OCI-LY3 (cell line): ENCODE measurements around the gene NPFF.

Experiments
- H2AFZ ChIP-seq: fragments of 200-600, 300-600 bp; shearing (Covaris generic); 2 replicates; pipeline ENCODE4 v1.6.0; 2014; ENCODE audit warnings: antibody characterized with exemption, low read depth, low read length
- H3K27ac ChIP-seq: fragments of 200-600, 300-600 bp; sonication (generic); 2 replicates; pipeline ENCODE4 v1.5.1; 2014; ENCODE audit warnings: mild to moderate bottlenecking, low read length, moderate library complexity, mixed read lengths
- H3K27me3 ChIP-seq: fragments of 200-600, 300-600 bp; sonication (generic); 2 replicates; pipeline ENCODE4 v1.6.1; 2014; ENCODE audit warnings: low read depth, low read length, mixed read lengths
- H3K36me3 ChIP-seq: fragments of 200-600, 300-600 bp; sonication (generic); replicated peaks from 2 replicates; pipeline ENCODE3; 2014; ENCODE audit warnings: low read depth, low read length, mixed read lengths
- H3K4me1 ChIP-seq: fragments of 300-600, 200-600 bp; sonication (generic); 2 replicates; pipeline ENCODE4 v1.6.1; 2014; ENCODE audit warnings: low read length, mixed read lengths
- H3K4me2 ChIP-seq: fragments of 200-600, 300-600 bp; sonication (generic); 2 replicates; pipeline ENCODE4 v1.6.1; 2014; ENCODE audit warnings: low read length, mixed read lengths
- H3K4me3 ChIP-seq: fragments of 300-600, 200-600 bp; sonication (generic); 2 replicates; pipeline ENCODE4 v1.5.1; 2014; ENCODE audit warnings: antibody characterized with exemption, mild to moderate bottlenecking, low read length, moderate library complexity
- H3K79me2 ChIP-seq: fragments of 300-600, 200-600 bp; shearing (Covaris generic); 2 replicates; pipeline ENCODE4 v1.6.1; 2014; ENCODE audit warnings: mild to moderate bottlenecking, low read length, mixed read lengths
- H3K9ac ChIP-seq: fragments of 300-600, 200-600 bp; shearing (Covaris generic); 2 replicates; pipeline ENCODE4 v1.6.0; 2014; ENCODE audit warnings: mild to moderate bottlenecking, low read length, moderate library complexity
- H3K9me3 ChIP-seq: fragments of 200-600, 300-600 bp; shearing (Covaris generic); 2 replicates; pipeline ENCODE4 v1.6.1; 2014; ENCODE audit warnings: low read length, mixed read lengths; ENCODE audit not compliant: insufficient read depth
- H4K20me1 ChIP-seq: fragments of 200-600, 300-600 bp; sonication (generic); 2 replicates; pipeline ENCODE4 v1.6.1; 2016; ENCODE audit warnings: low read length, mixed read lengths; ENCODE audit not compliant: insufficient read depth
- CTCF ChIP-seq: fragments of 200-600, 300-600 bp; sonication (generic); IDR thresholded peaks from 2 replicates; pipeline ENCODE4 v1.5.1; 2014; ENCODE audit warnings: antibody characterized with exemption, low read length, low read depth
- EZH2phosphoT487 ChIP-seq: fragments of 200-600 bp; shearing (Covaris generic); IDR thresholded peaks from 2 replicates; pipeline ENCODE4 v1.6.1; 2018; ENCODE audit warnings: antibody characterized with exemption, mixed run types, low read depth

The NPFF gene

GRCh38 chr12:53480491-53481442, 26.5 kb downstream of the NPFF start:
- no peak overlapping the region for H3K4me2 ChIP-seq
- peaks cover 60% of the 10 kb centered on the region for H3K36me3 ChIP-seq
- peaks cover 59% of the 10 kb centered on the region for H4K20me1 ChIP-seq
- no peak overlapping the region for H2AFZ ChIP-seq
- H3K9me3 ChIP-seq, result no peaks in the 10 kb centered on the region
- H3K4me3 ChIP-seq, result no peak overlapping the region
- H3K9ac ChIP-seq, result no peak overlapping the region
- H3K27me3 ChIP-seq, result no peaks in the 10 kb centered on the region
- no peak overlapping the region for H3K27ac ChIP-seq
- H3K4me1 ChIP-seq, result 0 out of 2 replicates have a peak, but pooled peaks cover 4% of the 10 kb centered on the region
- TF ChIP-seq EZH2phosphoT487, result no peak
- TF ChIP-seq CTCF, result no peak
- peaks cover 22% of the 10 kb centered on the region for H3K79me2 ChIP-seq

- no peak overlapping the region for H3K4me2 ChIP-seq
- H3K79me2 ChIP-seq, result peaks cover 37% of the 10 kb centered on the region
- H3K4me1 ChIP-seq, result 0 out of 2 replicates have a peak, but pooled peaks cover 4% of the 10 kb centered on the region
- H3K9me3 ChIP-seq, result no peaks in the 10 kb centered on the region
- TF ChIP-seq CTCF, result no peak
- no peak for TF ChIP-seq EZH2phosphoT487
- peaks cover 69% of the 10 kb centered on the region for H3K36me3 ChIP-seq
- no peaks in the 10 kb centered on the region for H3K27me3 ChIP-seq
- peaks cover 72% of the 10 kb centered on the region for H4K20me1 ChIP-seq
- H3K4me3 ChIP-seq, result no peak overlapping the region
- no peak overlapping the region for H2AFZ ChIP-seq
- no peak overlapping the region for H3K27ac ChIP-seq
- H3K9ac ChIP-seq, result no peak overlapping the region
Measured at GRCh38 chr12:53479331-53479730, 28.0 kb downstream of the NPFF start.

DNA sequence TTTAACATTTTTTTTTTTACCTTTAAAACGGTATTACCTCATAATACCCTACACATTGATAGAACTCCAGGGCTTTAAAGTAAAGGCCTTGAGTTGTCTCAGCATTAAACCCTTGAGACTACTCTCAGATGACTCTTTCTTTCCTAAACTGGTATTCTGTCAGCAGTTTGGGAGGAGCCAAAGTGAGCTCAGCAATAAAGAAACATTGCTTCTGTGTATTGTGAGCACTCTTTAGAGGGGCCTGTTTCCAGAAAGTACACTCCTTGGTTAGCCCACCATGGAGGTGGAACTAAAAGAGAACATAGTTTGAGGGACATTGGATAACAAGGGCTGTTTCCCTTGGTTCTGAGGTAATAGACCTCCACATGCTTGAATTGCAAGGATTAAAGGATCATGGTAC, 28.4 kb downstream of the NPFF start:
- Histone ChIP-seq H3K27me3 (no peaks in the 10 kb centered on the region), H3K36me3 (peaks cover 73% of the 10 kb centered on the region), H4K20me1 (peaks cover 72% of the 10 kb centered on the region), H3K4me2 (no peak overlapping the region), H3K27ac (no peak overlapping the region), H3K9me3 (no peaks in the 10 kb centered on the region), H3K4me1 (0 out of 2 replicates have a peak, but pooled peaks cover 4% of the 10 kb centered on the region), H3K79me2 (peaks cover 41% of the 10 kb centered on the region), H3K4me3 (no peak overlapping the region), H3K9ac (no peak overlapping the region), H2AFZ (no peak overlapping the region)
- TF ChIP-seq CTCF (no peak), EZH2phosphoT487 (no peak)

- TF ChIP-seq CTCF (peak; percentile 48), EZH2phosphoT487 (no peak)
- peaks cover 61% of the 10 kb centered on the region for H3K79me2 ChIP-seq
- H3K36me3 ChIP-seq, result peaks cover 81% of the 10 kb centered on the region
- H3K4me3 ChIP-seq, result no peak overlapping the region
- H3K4me1 ChIP-seq, result 0 out of 2 replicates have a peak, but pooled peaks cover 2% of the 10 kb centered on the region
- no peaks in the 10 kb centered on the region for H3K9me3 ChIP-seq
- H2AFZ ChIP-seq, result no peak overlapping the region
- no peaks in the 10 kb centered on the region for H3K27me3 ChIP-seq
- no peak overlapping the region for H3K27ac ChIP-seq
- no peak overlapping the region for H3K9ac ChIP-seq
- H3K4me2 ChIP-seq, result no peak overlapping the region
- peaks cover 62% of the 10 kb centered on the region for H4K20me1 ChIP-seq
Measured at GRCh38 chr12:53476769-53477209, 30.5 kb downstream of the NPFF start.
